LNCAP (cell line): ENCODE results near the gene ZNF689.
A peak's percentile ranks its signal among the peaks of the same experiment; 100 is the strongest.

ENCODE experiments used
- CTCF ChIP-seq: fragments of 450-650 bp; IDR thresholded peaks from 2 replicates; pipeline ENCODE4 v1.5.1; 2017; ENCODE audit warnings: mild to moderate bottlenecking

ZNF689 gene

GRCh38 chr16:30609926-30610839, at the start of gene ZNF689:
ZNF689 (minus strand) TSS chr16:30610389; CDS start chr16:30610041, 348 bp downstream.
- no peak for TF ChIP-seq CTCF

GRCh38 chr16:30658731-30659506, 48.7 kb upstream of the ZNF689 start:
- peak; percentile 24; the same call in 1 of the 2 replicates for TF ChIP-seq CTCF

- TF ChIP-seq CTCF, result peak; percentile 93
These were observed 47.9 kb upstream of the ZNF689 start, which contains the start of gene FBRS for GRCh38 chr16:30657866-30658730. FBRS (plus strand) TSS chr16:30658431; CDS start chr16:30659519, 1,088 bp downstream.

- no peak for TF ChIP-seq CTCF
These were observed 47.0 kb upstream of the ZNF689 start for GRCh38 chr16:30656974-30657865.

GRCh38 chr16:30656388-30656787, 46.2 kb upstream of the ZNF689 start:
- TF ChIP-seq CTCF, result no peak

- TF ChIP-seq CTCF, result no peak
These were observed 45.7 kb upstream of the ZNF689 start for GRCh38 chr16:30655815-30656347.
